GM12873 (cell line): Measurements from ENCODE around the gene ADORA2A.

ENCODE experiments used
- TF ChIP-seq, protein P1 (sequence below): IDR thresholded peaks from 2 replicates; pipeline ENCODE4 v1.5.1; 2012; ENCODE audit warnings: low read depth, mild to moderate bottlenecking, moderate library complexity, low read length, control low read depth; ENCODE audit not compliant: insufficient read depth; ENCODE audit errors: missing control alignments

The ADORA2A gene

GRCh38 chr22:24474221-24474620 lies 46.8 kb downstream of the ADORA2A start:
- TF ChIP-seq, protein P1, sequence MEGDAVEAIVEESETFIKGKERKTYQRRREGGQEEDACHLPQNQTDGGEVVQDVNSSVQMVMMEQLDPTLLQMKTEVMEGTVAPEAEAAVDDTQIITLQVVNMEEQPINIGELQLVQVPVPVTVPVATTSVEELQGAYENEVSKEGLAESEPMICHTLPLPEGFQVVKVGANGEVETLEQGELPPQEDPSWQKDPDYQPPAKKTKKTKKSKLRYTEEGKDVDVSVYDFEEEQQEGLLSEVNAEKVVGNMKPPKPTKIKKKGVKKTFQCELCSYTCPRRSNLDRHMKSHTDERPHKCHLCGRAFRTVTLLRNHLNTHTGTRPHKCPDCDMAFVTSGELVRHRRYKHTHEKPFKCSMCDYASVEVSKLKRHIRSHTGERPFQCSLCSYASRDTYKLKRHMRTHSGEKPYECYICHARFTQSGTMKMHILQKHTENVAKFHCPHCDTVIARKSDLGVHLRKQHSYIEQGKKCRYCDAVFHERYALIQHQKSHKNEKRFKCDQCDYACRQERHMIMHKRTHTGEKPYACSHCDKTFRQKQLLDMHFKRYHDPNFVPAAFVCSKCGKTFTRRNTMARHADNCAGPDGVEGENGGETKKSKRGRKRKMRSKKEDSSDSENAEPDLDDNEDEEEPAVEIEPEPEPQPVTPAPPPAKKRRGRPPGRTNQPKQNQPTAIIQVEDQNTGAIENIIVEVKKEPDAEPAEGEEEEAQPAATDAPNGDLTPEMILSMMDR, result no peak

DNA sequence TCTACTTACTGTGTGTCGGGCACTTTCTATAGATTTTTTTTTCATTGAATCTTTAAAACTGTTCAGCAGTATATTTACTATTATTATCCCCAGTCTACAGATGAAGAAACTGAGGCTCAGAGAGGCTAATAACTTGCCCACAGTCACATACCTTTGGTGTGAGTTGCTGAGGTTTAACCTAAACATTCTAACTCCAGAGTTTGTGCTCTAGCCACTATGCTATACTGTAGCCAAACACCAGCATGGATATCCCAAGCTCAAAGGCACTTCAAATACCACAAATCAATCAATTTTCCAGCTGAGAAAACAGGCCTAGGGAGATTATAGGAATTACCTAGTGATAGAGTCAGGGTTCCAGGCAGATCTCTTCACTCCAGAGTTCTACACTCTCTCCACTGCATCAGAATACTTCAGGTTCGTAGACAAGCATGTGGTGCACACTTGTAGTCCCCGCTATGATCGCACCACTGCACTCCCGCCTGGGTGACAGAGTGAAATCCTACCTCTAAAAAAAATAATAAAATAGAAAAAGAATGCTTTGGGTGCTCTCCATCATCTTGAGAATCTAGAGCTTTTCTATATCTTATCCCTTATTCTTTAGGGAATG lies 47.4 kb downstream of the ADORA2A start:
- TF ChIP-seq, protein P1, result no peak

- TF ChIP-seq, protein P1, result no peak
Measured at GRCh38 chr22:24481641-24482040, 54.2 kb downstream of the ADORA2A start.

GRCh38 chr22:24482575-24482974 lies 55.2 kb downstream of the ADORA2A start:
- TF ChIP-seq, protein P1, result no peak

GRCh38 chr22:24482998-24483397 lies 55.6 kb downstream of the ADORA2A start:
- TF ChIP-seq, protein P1, result no peak

DNA sequence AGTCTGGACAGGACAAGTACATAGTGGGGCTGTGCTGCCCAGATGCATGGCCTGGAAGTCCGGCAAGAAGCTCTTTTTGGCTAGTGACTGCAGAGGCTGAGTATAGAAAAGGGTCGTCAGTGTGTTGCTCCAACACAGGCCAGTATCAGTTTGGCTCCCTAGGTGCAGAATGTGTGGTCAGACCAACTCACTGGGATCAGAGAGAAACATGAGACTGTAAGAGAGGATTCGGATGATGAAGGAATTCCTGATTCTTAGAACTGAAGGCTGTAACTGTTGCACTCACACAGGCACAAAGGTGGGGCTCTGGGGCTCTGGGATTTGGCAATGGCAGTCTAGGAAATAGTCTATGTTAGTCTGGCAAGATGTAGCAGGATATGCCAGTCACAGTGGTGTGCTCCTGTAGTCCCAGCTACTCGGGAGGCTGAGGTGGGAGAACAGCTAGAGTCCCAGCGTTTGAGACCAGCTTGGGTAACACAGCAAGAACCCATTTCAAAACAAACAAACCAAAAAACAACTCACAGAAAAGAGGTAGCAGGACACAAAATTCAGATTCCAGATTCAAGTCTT lies 56.7 kb downstream of the ADORA2A start:
- TF ChIP-seq, protein P1, result no peak

DNA sequence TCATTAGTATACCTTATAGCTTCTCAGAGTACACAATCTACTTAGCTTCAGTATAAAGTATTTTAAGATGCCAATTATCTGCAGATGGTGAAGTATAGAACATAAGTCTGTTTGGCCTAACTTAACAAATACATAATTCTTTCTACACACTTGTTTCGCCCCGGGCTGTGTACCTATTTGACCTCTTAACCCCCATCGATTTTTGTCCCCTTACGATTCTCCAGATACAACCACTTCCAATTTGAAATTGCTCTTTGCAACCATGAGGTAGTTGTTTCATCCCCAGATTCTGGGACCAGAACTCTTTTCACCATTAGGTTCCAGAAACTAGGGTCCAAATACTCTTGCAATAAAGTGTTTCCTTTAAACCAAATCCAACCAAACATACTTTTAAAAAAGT lies 57.8 kb downstream of the ADORA2A start:
- TF ChIP-seq, protein P1, result no peak
